Karpas-422 (cell line): ENCODE results near the gene TUBB8. TPM values are rescaled to one million over a fixed set of nuclear protein-coding genes. Genes with fewer than 3 reads are reported as not detected.
"Not testable (repeated sequence)": the region's sequence is repeated elsewhere in the genome, so short reads cannot be mapped to it uniquely, and the experiment has no call there.

Source experiments
- DNase-seq: peaks from one replicate; pipeline ENCODE4 v3.0.0-alpha.2; 2015
- H2AFZ ChIP-seq: fragments of 200-600 bp; sonication (generic); 2 replicates; pipeline ENCODE4 v1.6.1; 2014; ENCODE audit warnings: antibody characterized with exemption, low read length, mixed read lengths
- H3K27ac ChIP-seq: fragments of 200-600 bp; sonication (generic); 2 replicates; pipeline ENCODE4 v1.5.1; 2014; ENCODE audit warnings: mild to moderate bottlenecking, low read length, moderate library complexity
- H3K27me3 ChIP-seq: fragments of 200-600 bp; sonication (generic); 2 replicates; pipeline ENCODE4 v1.6.1; 2014; ENCODE audit warnings: low read length, mixed read lengths
- H3K36me3 ChIP-seq: fragments of 200-600 bp; sonication (generic); 2 replicates; pipeline ENCODE4 v1.6.1; 2014; ENCODE audit warnings: low read length, mixed read lengths; ENCODE audit not compliant: insufficient read depth
- H3K4me1 ChIP-seq: fragments of 200-600 bp; sonication (generic); 2 replicates; pipeline ENCODE4 v1.6.1; 2014; ENCODE audit warnings: mild to moderate bottlenecking, low read length, mixed read lengths
- H3K4me2 ChIP-seq: fragments of 200-600 bp; sonication (generic); 2 replicates; pipeline ENCODE4 v1.6.1; 2014; ENCODE audit warnings: low read length, low read depth, mild to moderate bottlenecking; ENCODE audit not compliant: poor library complexity, severe bottlenecking
- H3K4me3 ChIP-seq: fragments of 200-600 bp; sonication (generic); 2 replicates; pipeline ENCODE4 v1.5.1; 2014; ENCODE audit warnings: mild to moderate bottlenecking, antibody characterized with exemption, low read length, mixed read lengths
- H3K79me2 ChIP-seq: fragments of 200-600 bp; sonication (generic); 2 replicates; pipeline ENCODE4 v1.6.1; 2014; ENCODE audit warnings: mild to moderate bottlenecking, low read length, mixed read lengths
- H3K9ac ChIP-seq: fragments of 200-600 bp; sonication (generic); 2 replicates; pipeline ENCODE4 v1.6.0; 2014; ENCODE audit warnings: low read length
- H3K9me2 ChIP-seq: fragments of 200-600 bp; sonication (generic), shearing (Covaris generic); replicated peaks from 2 replicates; pipeline ENCODE4 v1.6.0; 2014; ENCODE audit warnings: mild to moderate bottlenecking, low read length, moderate library complexity; ENCODE audit not compliant: insufficient read depth
- H3K9me3 ChIP-seq: fragments of 300-700, 200-600 bp; sonication (generic); 2 replicates; pipeline ENCODE4 v1.6.1; 2014; ENCODE audit warnings: low read length, mixed read lengths
- H4K20me1 ChIP-seq: fragments of 200-600 bp; sonication (generic); 2 replicates; pipeline ENCODE4 v1.6.1; 2014; ENCODE audit warnings: mild to moderate bottlenecking, antibody characterized with exemption, low read length, low read depth; ENCODE audit not compliant: insufficient read depth
- total RNA-seq: library from RNA; depleted of rRNA; stranded (reverse); fragments of >200 nt; shearing (Covaris generic); gene quantifications from 2 replicates; pipeline ENCODE4 v1.2.3, GENCODE V29; 2014; ENCODE audit warnings: low replicate concordance

The TUBB8 gene
- total RNA-seq, 1 experiment from 2014 or later, result not detected

- no peaks in the 10 kb centered on the region for H3K9me2 ChIP-seq
- H3K27me3 ChIP-seq, result no peaks in the 10 kb centered on the region
- no peak for DNase-seq
These were observed 29.5 kb upstream of the TUBB8 start for GRCh38 chr10:78556-78955.

DNA sequence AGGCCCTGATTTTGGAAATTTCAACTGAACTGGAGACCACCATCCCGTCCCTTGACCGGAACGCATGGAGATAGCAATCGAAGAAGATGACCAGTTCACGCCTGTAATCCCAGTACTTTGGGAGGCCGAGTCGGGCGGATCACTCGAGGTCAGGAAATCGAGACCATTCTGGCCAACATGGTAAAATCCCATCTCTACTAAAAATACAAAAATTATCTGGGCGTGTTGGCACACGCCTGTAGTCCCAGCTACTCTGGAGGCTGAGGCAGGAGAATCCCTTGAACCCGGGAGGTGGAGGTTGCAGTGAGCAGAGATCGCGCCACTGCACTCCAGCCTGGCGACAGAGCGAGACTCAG lies 25.1 kb upstream of the TUBB8 start:
- H3K27ac ChIP-seq, H3K79me2 ChIP-seq, H2AFZ ChIP-seq, H3K9ac ChIP-seq, H3K9me2 ChIP-seq, H3K9me3 ChIP-seq, H3K4me2 ChIP-seq, DNase-seq, H3K27me3 ChIP-seq, H3K4me1 ChIP-seq, H3K36me3 ChIP-seq, H4K20me1 ChIP-seq, H3K4me3 ChIP-seq: not testable (repeated sequence)

More at GRCh38 chr10:78556-78955, 29.5 kb upstream of the TUBB8 start:
- no peaks in the 10 kb centered on the region for H3K36me3 ChIP-seq
- no peak overlapping the region for H3K4me2 ChIP-seq
- no peak overlapping the region for H2AFZ ChIP-seq
- no peak overlapping the region for H3K9ac ChIP-seq
- H3K9me3 ChIP-seq, result no peaks in the 10 kb centered on the region
- no peaks in the 10 kb centered on the region for H3K4me1 ChIP-seq
- no peaks in the 10 kb centered on the region for H3K79me2 ChIP-seq
- no peak overlapping the region for H3K27ac ChIP-seq
- H4K20me1 ChIP-seq, result no peaks in the 10 kb centered on the region
- H3K4me3 ChIP-seq, result no peak overlapping the region

GRCh38 chr10:73543-74265 lies 24.6 kb upstream of the TUBB8 start:
- not testable (repeated sequence) for H3K4me2 ChIP-seq, H3K36me3 ChIP-seq, H2AFZ ChIP-seq, DNase-seq, H3K9me3 ChIP-seq, H3K27me3 ChIP-seq, H3K79me2 ChIP-seq, H3K27ac ChIP-seq, H3K9me2 ChIP-seq, H3K4me3 ChIP-seq, H3K4me1 ChIP-seq, H4K20me1 ChIP-seq, H3K9ac ChIP-seq

DNA sequence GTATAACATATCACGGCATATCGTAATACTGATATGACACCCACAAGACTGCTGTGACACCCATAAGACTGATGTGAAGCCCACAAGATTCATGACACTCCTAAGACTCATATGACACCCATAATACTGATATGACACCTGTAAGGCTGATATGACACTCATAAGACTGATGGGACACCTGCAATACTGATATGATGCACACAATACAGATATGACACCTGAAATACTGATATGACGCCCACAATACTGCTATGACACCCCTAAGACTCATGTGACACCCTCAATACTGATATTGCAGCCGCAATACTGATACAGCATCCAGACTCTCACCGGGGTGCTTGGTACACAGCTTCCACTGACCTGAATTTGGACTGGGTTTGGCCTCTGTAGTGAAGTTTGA lies 19.1 kb upstream of the TUBB8 start:
- not testable (repeated sequence) for H2AFZ ChIP-seq

DNA sequence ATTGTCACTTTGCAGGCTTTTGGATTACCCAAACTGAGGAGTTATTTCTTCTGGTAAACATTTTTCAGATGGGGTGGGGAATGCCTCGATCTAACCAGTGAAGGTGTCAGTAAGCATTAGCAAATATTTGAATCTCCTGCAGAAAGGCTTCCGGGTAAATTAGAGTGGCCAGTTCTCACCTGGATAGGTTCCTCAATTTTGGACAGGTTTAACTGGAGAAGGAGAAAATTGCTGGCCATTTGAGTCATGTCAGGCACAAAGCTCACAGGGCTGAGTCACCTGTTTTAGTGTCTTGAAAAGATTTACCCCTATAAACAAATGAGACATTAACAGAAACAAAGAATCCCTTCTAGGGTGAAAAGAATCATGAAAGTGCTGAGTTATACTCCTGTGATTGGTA lies 830 bp upstream of the TUBB8 start:
- H3K9me2 ChIP-seq, H3K79me2 ChIP-seq, H3K4me2 ChIP-seq, H3K36me3 ChIP-seq, H3K9me3 ChIP-seq, H3K27me3 ChIP-seq, H2AFZ ChIP-seq, H3K4me1 ChIP-seq, DNase-seq, H3K4me3 ChIP-seq, H3K27ac ChIP-seq, H3K9ac ChIP-seq, H4K20me1 ChIP-seq: not testable (repeated sequence)

More for the DNA sequence above, 19.1 kb upstream of the TUBB8 start:
- not testable (repeated sequence) for H3K9ac ChIP-seq, H3K27me3 ChIP-seq, H3K79me2 ChIP-seq, H3K4me3 ChIP-seq, H3K36me3 ChIP-seq, H3K4me2 ChIP-seq, H3K27ac ChIP-seq, H3K4me1 ChIP-seq, H3K9me2 ChIP-seq, H3K9me3 ChIP-seq, H4K20me1 ChIP-seq, DNase-seq

DNA sequence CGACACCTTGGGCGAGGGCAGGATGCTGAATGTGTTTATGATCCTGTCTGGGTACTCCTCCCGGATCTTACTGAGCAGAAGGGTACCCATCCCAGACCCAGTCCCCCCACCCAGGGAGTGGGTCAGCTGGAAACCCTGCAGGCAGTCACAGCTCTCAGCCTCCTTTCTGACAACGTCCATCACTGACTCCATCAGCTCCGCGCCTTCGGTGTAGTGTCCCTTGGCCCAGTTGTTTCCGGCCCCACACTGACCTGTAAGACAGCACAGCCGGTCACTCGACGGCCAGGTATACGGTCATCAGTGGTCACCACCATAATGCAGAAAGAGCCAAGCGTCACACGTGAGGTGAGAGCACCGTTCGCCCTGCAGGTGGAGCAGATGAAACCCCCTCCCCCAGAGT lies 1.2 kb downstream of the TUBB8 start:
- H4K20me1 ChIP-seq, H3K9me3 ChIP-seq, H3K9me2 ChIP-seq, H3K4me3 ChIP-seq, H3K27ac ChIP-seq, H3K9ac ChIP-seq, DNase-seq, H3K27me3 ChIP-seq, H3K36me3 ChIP-seq, H3K4me2 ChIP-seq, H3K79me2 ChIP-seq, H3K4me1 ChIP-seq, H2AFZ ChIP-seq: not testable (repeated sequence)

GRCh38 chr10:13315-13635 lies 35.8 kb downstream of the TUBB8 start:
- not testable (repeated sequence) for DNase-seq, H2AFZ ChIP-seq, H3K36me3 ChIP-seq, H3K9me2 ChIP-seq, H3K79me2 ChIP-seq, H4K20me1 ChIP-seq, H3K27me3 ChIP-seq, H3K9ac ChIP-seq, H3K27ac ChIP-seq, H3K4me1 ChIP-seq, H3K4me2 ChIP-seq, H3K9me3 ChIP-seq, H3K4me3 ChIP-seq

DNA sequence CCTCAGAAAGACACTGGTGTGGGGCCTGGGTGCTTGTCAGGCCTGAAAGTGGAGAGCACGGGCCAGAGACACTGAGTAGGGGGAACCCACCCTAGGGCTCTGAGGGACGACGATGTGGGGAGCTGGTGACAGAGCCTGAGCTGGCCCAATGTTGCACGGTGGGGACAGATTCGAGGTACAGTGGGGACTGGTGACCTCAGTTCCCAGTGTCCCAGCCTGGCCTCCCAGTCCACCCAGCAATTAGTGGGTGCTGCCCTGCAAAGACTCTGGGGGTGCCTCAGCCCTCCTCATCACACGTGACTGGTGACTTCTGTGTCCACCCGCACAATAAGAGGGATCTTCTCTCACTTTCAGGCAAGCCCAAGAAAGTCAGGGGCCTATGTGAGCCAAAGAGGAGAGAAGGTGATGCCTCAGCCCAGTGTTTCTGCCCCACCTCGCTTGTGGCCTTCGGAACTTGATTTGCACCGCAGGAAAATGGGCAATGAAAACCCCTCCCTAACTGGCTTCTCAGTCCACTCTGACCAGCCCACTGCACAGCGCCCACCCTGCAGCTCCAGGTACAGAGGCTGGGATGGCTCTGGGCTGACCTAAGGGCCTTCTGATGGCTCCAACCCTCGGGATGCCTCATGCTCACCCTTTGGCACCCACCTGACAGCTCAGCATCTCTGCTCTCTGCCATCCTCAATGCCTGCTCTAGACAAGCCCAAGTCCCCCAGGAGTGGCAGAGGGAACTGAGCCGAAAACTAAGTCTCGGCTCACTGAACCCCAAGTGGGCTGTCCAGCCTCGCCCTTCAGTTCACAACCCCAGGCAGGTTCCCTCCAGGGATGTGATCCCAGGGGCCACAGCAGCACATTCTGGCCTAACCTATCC lies 36.4 kb downstream of the TUBB8 start:
- H3K4me3 ChIP-seq, H3K27me3 ChIP-seq, H2AFZ ChIP-seq, H3K36me3 ChIP-seq, H3K9me2 ChIP-seq, H3K9me3 ChIP-seq, H4K20me1 ChIP-seq, DNase-seq, H3K27ac ChIP-seq, H3K4me1 ChIP-seq, H3K4me2 ChIP-seq, H3K9ac ChIP-seq, H3K79me2 ChIP-seq: not testable (repeated sequence)
